Trophoblast cell (in vitro differentiated cells and primary cell): ENCODE data around the gene CADM1.

Experiments
- DNase-seq, 2 donors: peaks; one replicate each; pipeline ENCODE4 v3.0.0-alpha.2; 2016
- H2AFZ ChIP-seq: 2 replicates; pipeline ENCODE4 v1.6.1; 2013; ENCODE audit warnings: low read length, moderate library complexity, mild to moderate bottlenecking; ENCODE audit not compliant: insufficient read depth, poor library complexity
- H2AK5ac ChIP-seq: 2 replicates; pipeline ENCODE4 v1.6.1; 2013; ENCODE audit warnings: mild to moderate bottlenecking, low read length
- H2BK120ac ChIP-seq: 2 replicates; pipeline ENCODE4 v1.6.1; 2013; ENCODE audit warnings: low read length, mild to moderate bottlenecking, moderate library complexity; ENCODE audit not compliant: insufficient read depth, poor library complexity
- H2BK12ac ChIP-seq: 2 replicates; pipeline ENCODE4 v1.6.1; 2013; ENCODE audit warnings: mild to moderate bottlenecking, low read length, moderate library complexity
- H2BK5ac ChIP-seq: 2 replicates; pipeline ENCODE4 v1.6.1; 2013; ENCODE audit warnings: low read length, low read depth, moderate library complexity, mild to moderate bottlenecking; ENCODE audit not compliant: poor library complexity
- H3K14ac ChIP-seq: 2 replicates; pipeline ENCODE4 v1.6.1; 2013; ENCODE audit warnings: mild to moderate bottlenecking, low read length
- H3K18ac ChIP-seq: 2 replicates; pipeline ENCODE4 v1.6.1; 2013; ENCODE audit warnings: mild to moderate bottlenecking, low read length
- H3K23ac ChIP-seq: 2 replicates; pipeline ENCODE4 v1.6.1; 2013; ENCODE audit warnings: low read length
- H3K27ac ChIP-seq: 2 replicates; pipeline ENCODE4 v1.5.1; 2013; ENCODE audit warnings: low read depth, mild to moderate bottlenecking, inconsistent platforms, low read length, moderate library complexity
- H3K27me3 ChIP-seq: 2 replicates; pipeline ENCODE4 v1.6.1; 2013; ENCODE audit warnings: inconsistent platforms, mild to moderate bottlenecking, low read length, moderate library complexity; ENCODE audit not compliant: insufficient read depth
- H3K36me3 ChIP-seq, 2 experiments: 1 replicate in 1 of 2; 2 replicates in 1 of 2; pipeline ENCODE4 v1.6.1; 2013; ENCODE audit warnings: low read length in 2 of 2, mild to moderate bottlenecking in 2 of 2, moderate library complexity in 1 of 2; ENCODE audit not compliant: insufficient read depth in 2 of 2, control insufficient read depth in 1 of 2
- H3K4ac ChIP-seq: 2 replicates; pipeline ENCODE4 v1.6.1; 2013; ENCODE audit warnings: low read depth, mild to moderate bottlenecking, low read length, moderate library complexity
- H3K4me1 ChIP-seq, 2 experiments: 1 replicate in 1 of 2; 2 replicates in 1 of 2; pipeline ENCODE4 v1.6.1; 2013; ENCODE audit warnings: low read length in 2 of 2, mild to moderate bottlenecking in 2 of 2, moderate library complexity in 1 of 2; ENCODE audit not compliant: insufficient read depth in 2 of 2, control insufficient read depth in 1 of 2
- H3K4me2 ChIP-seq: 2 replicates; pipeline ENCODE4 v1.6.1; 2013; ENCODE audit warnings: inconsistent platforms, mild to moderate bottlenecking, low read length, moderate library complexity
- H3K4me3 ChIP-seq: 2 replicates; pipeline ENCODE4 v1.5.1; 2013; ENCODE audit warnings: mild to moderate bottlenecking, low read depth, low read length, inconsistent platforms
- H3K79me1 ChIP-seq: one replicate; pipeline ENCODE4 v1.6.1; 2013; ENCODE audit warnings: low read length
- H3K79me2 ChIP-seq: 2 replicates; pipeline ENCODE4 v1.6.1; 2013; ENCODE audit warnings: low read length, mild to moderate bottlenecking; ENCODE audit not compliant: control insufficient read depth, insufficient read depth, poor library complexity
- H3K9ac ChIP-seq: 2 replicates; pipeline ENCODE4 v1.6.1; 2013; ENCODE audit warnings: mild to moderate bottlenecking, low read length
- H3K9me3 ChIP-seq: 2 replicates; pipeline ENCODE4 v1.6.1; 2013; ENCODE audit warnings: low read depth, mild to moderate bottlenecking, control low read depth, inconsistent platforms, low read length; ENCODE audit not compliant: insufficient read depth
- H4K12ac ChIP-seq: 2 replicates; pipeline ENCODE4 v1.6.1; 2013; ENCODE audit warnings: low read depth, mild to moderate bottlenecking, low read length, moderate library complexity
- H4K8ac ChIP-seq: 2 replicates; pipeline ENCODE4 v1.6.1; 2013; ENCODE audit warnings: low read depth, mild to moderate bottlenecking, low read length, moderate library complexity
- H4K91ac ChIP-seq: one replicate; pipeline ENCODE4 v1.6.1; 2013; ENCODE audit warnings: low read depth, mild to moderate bottlenecking, low read length, moderate library complexity
- WGBS: extraction: QIAGEN DNeasy Blood & Tissue Kit; methylation state at CpG from one replicate; pipeline ENCODE4 v1.1.7; 2013; ENCODE audit warnings: missing lambda C conversion rate; ENCODE audit not compliant: insufficient read length, insufficient coverage; ENCODE audit errors: extremely low coverage; 5-methylcytosine and 5-hydroxymethylcytosine counted together

The CADM1 gene

DNA sequence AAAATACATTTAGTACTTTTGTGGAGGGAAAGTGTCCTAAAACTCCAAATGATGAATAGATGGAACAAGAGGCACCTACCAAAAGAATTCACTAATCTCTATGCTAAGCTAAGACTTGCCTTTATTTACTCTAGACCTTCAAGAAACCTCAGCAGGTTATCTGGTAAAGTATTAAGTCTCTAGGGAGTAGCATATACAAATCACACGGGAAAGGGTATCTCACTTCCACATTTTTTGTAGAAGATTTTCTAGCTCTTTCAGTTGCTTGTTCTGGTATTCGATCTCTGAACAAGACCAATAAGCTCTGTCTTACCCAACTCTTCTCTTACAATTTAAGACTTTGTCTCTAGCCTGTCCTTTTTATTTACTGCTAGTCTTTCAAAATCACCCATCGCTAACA lies 18.1 kb upstream of the CADM1 start:
- no peak overlapping the region for H3K9ac ChIP-seq
- WGBS, result no CpG with 5 or more reads among the region's 3 CpGs
- no peak overlapping the region for H3K14ac ChIP-seq
- H3K4me2 ChIP-seq, result no peak overlapping the region
- H3K4me3 ChIP-seq, result no peak overlapping the region
- peaks cover under 1% of the 10 kb centered on the region in 2 experiments for H3K4me1 ChIP-seq
- no peak overlapping the region for H4K12ac ChIP-seq
- H2BK12ac ChIP-seq, result no peak overlapping the region
- no peaks in the 10 kb centered on the region for H3K79me2 ChIP-seq
- no peaks in the 10 kb centered on the region for H3K27me3 ChIP-seq
- no peak overlapping the region for H2AFZ ChIP-seq
- H3K23ac ChIP-seq, result no peak overlapping the region
- H2BK120ac ChIP-seq, result no peak overlapping the region
- H3K27ac ChIP-seq, result no peak overlapping the region
- no peaks in the 10 kb centered on the region for H3K9me3 ChIP-seq
- H4K8ac ChIP-seq, result no peak overlapping the region
- no peaks in the 10 kb centered on the region for H3K79me1 ChIP-seq
- no peak for DNase-seq
- H2BK5ac ChIP-seq, result no peak overlapping the region
- no peak overlapping the region for H3K18ac ChIP-seq
- no peak overlapping the region for H3K4ac ChIP-seq
- no peaks in the 10 kb centered on the region for H3K36me3 ChIP-seq
- H4K91ac ChIP-seq, result no peak overlapping the region
- no peak overlapping the region for H2AK5ac ChIP-seq

DNA sequence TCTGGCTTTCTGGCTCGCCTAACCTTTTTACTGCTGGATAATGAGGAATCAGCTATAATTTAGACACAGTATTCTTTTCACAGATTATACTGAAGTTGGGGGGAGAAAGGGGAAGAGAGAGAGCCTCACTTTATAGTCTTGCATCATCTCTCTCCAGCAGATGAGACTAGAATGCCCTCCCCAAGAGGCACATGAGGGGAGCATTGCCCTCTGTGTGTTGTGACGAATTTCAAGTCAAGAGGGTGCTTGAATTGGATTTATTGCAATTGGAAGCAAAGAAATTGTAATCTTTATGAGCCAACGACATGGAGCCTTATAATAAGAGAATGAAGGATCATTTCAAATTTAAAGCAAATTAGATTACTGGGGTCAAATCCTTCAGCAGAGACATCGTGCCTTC lies 17.6 kb upstream of the CADM1 start:
- Histone ChIP-seq H3K4ac (no peak overlapping the region), H4K12ac (no peak overlapping the region), H4K91ac (no peak overlapping the region), H3K18ac (no peak overlapping the region), H3K9ac (no peak overlapping the region), H4K8ac (no peak overlapping the region), H3K27ac (no peak overlapping the region), H3K27me3 (no peaks in the 10 kb centered on the region), H3K23ac (no peak overlapping the region), H3K4me3 (no peak overlapping the region), H3K79me1 (no peaks in the 10 kb centered on the region), H3K14ac (no peak overlapping the region), H2AK5ac (no peak overlapping the region), H2BK5ac (no peak overlapping the region), H2AFZ (no peak overlapping the region), H3K4me2 (no peak overlapping the region), H2BK12ac (no peak overlapping the region), H2BK120ac (no peak overlapping the region), H3K9me3 (no peaks in the 10 kb centered on the region), H3K36me3 (no peaks in the 10 kb centered on the region), H3K4me1 (no peaks in the 10 kb centered on the region), H3K79me2 (no peaks in the 10 kb centered on the region)
- no CpG with 5 or more reads among the region's 4 CpGs for WGBS
- DNase-seq, result no peak

DNA sequence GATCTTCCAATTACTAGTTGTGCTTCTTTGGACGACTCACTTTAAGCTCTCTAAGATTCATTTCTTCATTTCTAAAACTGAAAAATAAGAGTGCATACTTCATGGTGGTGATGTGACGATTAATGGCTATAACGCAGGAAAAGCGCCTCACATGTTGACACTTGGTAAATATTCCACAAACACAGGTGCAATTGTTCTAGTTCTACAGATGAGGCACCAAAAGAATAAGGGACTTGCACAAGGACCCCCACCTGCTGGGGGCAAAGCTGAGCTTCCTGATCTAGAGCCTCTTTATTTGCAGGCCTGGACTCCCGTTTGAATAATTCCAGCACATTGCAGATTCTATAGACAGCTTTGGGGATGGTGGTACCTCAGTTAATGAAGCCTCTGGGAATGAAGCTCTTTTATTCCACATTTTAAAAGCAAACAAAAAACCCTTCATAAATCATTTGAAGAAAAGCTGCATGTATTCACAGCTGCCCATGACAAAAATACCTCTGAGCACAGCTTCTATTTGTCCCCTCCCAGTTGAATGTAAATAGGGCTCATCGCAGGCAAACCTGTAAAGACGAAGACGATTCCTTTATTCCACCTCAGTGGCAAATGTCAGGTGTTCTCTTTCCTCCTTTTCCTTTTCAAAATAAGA lies 14.9 kb upstream of the CADM1 start:
- H3K23ac ChIP-seq, result no peak overlapping the region
- H2AFZ ChIP-seq, result no peak overlapping the region
- no peaks in the 10 kb centered on the region for H3K79me2 ChIP-seq
- no peak overlapping the region for H3K14ac ChIP-seq
- no peaks in the 10 kb centered on the region for H3K36me3 ChIP-seq
- DNase-seq, result no peak
- no peak overlapping the region for H2AK5ac ChIP-seq
- no peaks in the 10 kb centered on the region for H3K79me1 ChIP-seq
- H3K4me3 ChIP-seq, result no peak overlapping the region
- no peaks in the 10 kb centered on the region for H3K27me3 ChIP-seq
- no peak overlapping the region for H4K91ac ChIP-seq
- no CpG with 5 or more reads among the region's 8 CpGs for WGBS
- H4K8ac ChIP-seq, result no peak overlapping the region
- no peak overlapping the region for H2BK12ac ChIP-seq
- H2BK120ac ChIP-seq, result no peak overlapping the region
- no peak overlapping the region for H3K18ac ChIP-seq
- no peak overlapping the region for H3K27ac ChIP-seq
- no peak overlapping the region for H3K9ac ChIP-seq
- no peaks in the 10 kb centered on the region for H3K9me3 ChIP-seq
- H3K4me1 ChIP-seq, result no peaks in the 10 kb centered on the region
- no peak overlapping the region for H2BK5ac ChIP-seq
- H3K4ac ChIP-seq, result no peak overlapping the region
- no peak overlapping the region for H4K12ac ChIP-seq
- no peak overlapping the region for H3K4me2 ChIP-seq

DNA sequence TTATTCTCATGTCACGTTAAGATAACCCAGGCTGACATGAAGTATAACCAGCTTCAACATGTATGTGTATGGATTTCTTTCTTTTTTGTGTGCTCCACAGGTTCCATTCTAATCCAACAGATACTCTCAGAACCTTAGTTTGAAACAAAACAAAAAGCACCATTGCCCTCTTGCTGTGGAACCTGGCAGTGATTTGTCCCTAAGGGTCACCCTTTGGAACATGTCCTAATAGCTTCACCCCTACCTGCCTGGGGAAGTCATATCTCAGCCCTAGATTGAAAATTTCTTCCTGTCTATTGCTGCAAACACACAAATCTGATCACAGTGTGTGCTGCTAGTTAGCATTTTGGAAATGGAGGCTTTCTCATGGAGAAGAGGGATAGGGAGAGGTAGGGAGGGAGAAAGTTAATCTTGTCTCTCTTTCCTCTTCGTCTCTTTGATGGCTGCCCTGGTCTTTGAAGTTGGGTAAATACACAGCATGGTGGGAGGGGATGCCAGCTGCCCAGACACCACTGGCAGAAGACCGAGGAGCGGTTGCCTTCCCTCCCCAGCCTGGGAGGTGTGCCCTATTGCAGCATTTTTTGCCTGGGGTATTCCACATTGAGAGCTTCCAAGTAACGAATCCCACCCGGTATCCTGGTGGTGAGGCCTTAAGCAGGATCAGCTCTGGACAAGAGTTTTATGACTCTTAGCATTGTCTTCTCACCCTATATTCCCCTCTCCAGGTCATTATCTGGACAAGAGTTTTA lies 11.6 kb upstream of the CADM1 start:
- H3K9ac ChIP-seq, result no peak overlapping the region
- no peak overlapping the region for H2AK5ac ChIP-seq
- no peak overlapping the region for H2BK5ac ChIP-seq
- no peak overlapping the region for H3K14ac ChIP-seq
- no peak overlapping the region for H2BK12ac ChIP-seq
- H3K4me1 ChIP-seq, result no peaks in the 10 kb centered on the region
- no peak overlapping the region for H4K91ac ChIP-seq
- H2AFZ ChIP-seq, result no peak overlapping the region
- no peak overlapping the region for H3K4me3 ChIP-seq
- H2BK120ac ChIP-seq, result no peak overlapping the region
- no CpG with 5 or more reads among the region's 6 CpGs for WGBS
- DNase-seq, result no peak
- H3K23ac ChIP-seq, result no peak overlapping the region
- H4K12ac ChIP-seq, result no peak overlapping the region
- no peaks in the 10 kb centered on the region for H3K9me3 ChIP-seq
- no peak overlapping the region for H3K27ac ChIP-seq
- no peaks in the 10 kb centered on the region for H3K36me3 ChIP-seq
- H4K8ac ChIP-seq, result no peak overlapping the region
- H3K18ac ChIP-seq, result no peak overlapping the region
- H3K4ac ChIP-seq, result no peak overlapping the region
- no peaks in the 10 kb centered on the region for H3K79me1 ChIP-seq
- H3K79me2 ChIP-seq, result no peaks in the 10 kb centered on the region
- no peak overlapping the region for H3K4me2 ChIP-seq
- H3K27me3 ChIP-seq, result no peaks in the 10 kb centered on the region
